NCI-H748 (cell line): ENCODE results near the gene IMP4.

Experiments
- DNase-seq: peaks from one replicate; lab custom pipeline; 2025; ENCODE audit not compliant: unreplicated experiment; lab: John Stamatoyannopoulos, UW

The IMP4 gene

GRCh38 chr2:130355578-130356431 is 13.1 kb downstream of the IMP4 start, which contains the start of gene PTPN18:
PTPN18 (plus strand) TSS chr2:130356056; CDS start chr2:130356108, 52 bp downstream.
- DNase-seq: peak; percentile 89

GRCh38 chr2:130357864-130358263 is 15.2 kb downstream of the IMP4 start:
- DNase-seq: no peak

GRCh38 chr2:130358420-130359350 is 16.0 kb downstream of the IMP4 start:
- no peak for DNase-seq

- DNase-seq: no peak
Observed at GRCh38 chr2:130359466-130359865, 16.8 kb downstream of the IMP4 start.

- no peak for DNase-seq
Observed at GRCh38 chr2:130363479-130363878, 20.8 kb downstream of the IMP4 start.

GRCh38 chr2:130365075-130365474 is 22.4 kb downstream of the IMP4 start:
- no peak for DNase-seq

GRCh38 chr2:130365963-130366362 is 23.3 kb downstream of the IMP4 start:
- no peak for DNase-seq

- no peak for DNase-seq
Observed at GRCh38 chr2:130366720-130367119, 24.0 kb downstream of the IMP4 start.

- DNase-seq: no peak
Observed at GRCh38 chr2:130368786-130369185, 26.1 kb downstream of the IMP4 start.

- DNase-seq: no peak
Observed at GRCh38 chr2:130369311-130369964, 26.7 kb downstream of the IMP4 start.

- no peak for DNase-seq
Observed at GRCh38 chr2:130369965-130370341, 27.3 kb downstream of the IMP4 start.

- DNase-seq: no peak
Observed at GRCh38 chr2:130370490-130370889, 27.8 kb downstream of the IMP4 start.

- DNase-seq: peak; percentile 50
Observed at GRCh38 chr2:130371723-130372054, 29.0 kb downstream of the IMP4 start.

GRCh38 chr2:130372055-130372832 is 29.5 kb downstream of the IMP4 start:
- DNase-seq: peak; percentile 88

- DNase-seq: no peak
Observed at GRCh38 chr2:130372833-130373807, 30.4 kb downstream of the IMP4 start.

GRCh38 chr2:130373808-130374365 is 31.2 kb downstream of the IMP4 start:
- DNase-seq: no peak

- DNase-seq: no peak
Observed at GRCh38 chr2:130374587-130375290, 32.0 kb downstream of the IMP4 start.
